ENCODE results near the gene CELF5. TPM values are rescaled to one million over a fixed set of nuclear protein-coding genes. Genes with fewer than 3 reads are reported as not detected.

CELF5 gene
- total and polyA plus RNA-seq, 10 donors: 0.05 to 0.19 (median 0.10) TPM; not detected in 7

- no peak overlapping the region for H3K27ac ChIP-seq
- intact Hi-C loops (cut with DNase I; ENCODE audit: low total_unique reads): no loop called here
- no peak for DNase-seq
- no peaks in the 10 kb centered on the region for H3K36me3 ChIP-seq
- peaks cover 0 to 32% (median 0%) of the 10 kb centered on the region in 7 donors for H3K27me3 ChIP-seq (replicated peaks in 1 of 7)
- peaks cover 0 to 6% (median 0%) of the 10 kb centered on the region in 8 donors for H3K9me3 ChIP-seq
- WGBS, 5 donors: 63 to 74% (median 65%) methylated on average over 4 of the region's 4 CpGs
- TF ChIP-seq CTCF (IDR thresholded peaks at IDR 0.05 in 8 of 11, conservative IDR thresholded peaks at IDR 0.05 in 3 of 11) (no peak), POLR2AphosphoS5 (IDR thresholded peaks at IDR 0.05) (no peak)
- H3K4me3 ChIP-seq: no peak overlapping the region
- no peaks in the 10 kb centered on the region for H3K4me1 ChIP-seq
Measured at GRCh38 chr19:3236272-3236671, 11.8 kb downstream of the CELF5 start.

- peaks cover 0 to 6% (median 0%) of the 10 kb centered on the region in 8 donors for H3K9me3 ChIP-seq
- H3K4me3 ChIP-seq: no peak overlapping the region
- intact Hi-C loops (cut with DNase I; ENCODE audit: low total_unique reads): no loop called here
- H3K36me3 ChIP-seq: no peaks in the 10 kb centered on the region
- H3K4me1 ChIP-seq: no peaks in the 10 kb centered on the region
- TF ChIP-seq POLR2AphosphoS5 (IDR thresholded peaks at IDR 0.05): no peak
- TF ChIP-seq POLR2A (IDR thresholded peaks at IDR 0.05): no peak
- no peak for TF ChIP-seq CTCF (IDR thresholded peaks at IDR 0.05 in 8 of 11, conservative IDR thresholded peaks at IDR 0.05 in 3 of 11)
- DNase-seq: no peak
- 87 to 92% (median 89%) methylated on average over 7 of the region's 7 CpGs for WGBS, 5 donors
- H3K27me3 ChIP-seq (replicated peaks in 1 of 7): peaks cover 0 to 39% (median 0%) of the 10 kb centered on the region in 7 donors
- no peak overlapping the region for H3K27ac ChIP-seq
Measured at GRCh38 chr19:3238066-3238561, 13.7 kb downstream of the CELF5 start.

GRCh38 chr19:3239367-3239766, 14.9 kb downstream of the CELF5 start:
- Histone ChIP-seq H3K9me3 (peaks cover 0 to 6% (median 0%) of the 10 kb centered on the region in 8 donors), H3K36me3 (no peaks in the 10 kb centered on the region), H3K27me3 (replicated peaks in 1 of 7) (peaks cover 0 to 44% (median 0%) of the 10 kb centered on the region in 7 donors), H3K4me3 (no peak overlapping the region), H3K27ac (no peak overlapping the region), H3K4me1 (no peaks in the 10 kb centered on the region)
- intact Hi-C loops (cut with DNase I; ENCODE audit: low total_unique reads): no loop called here
- no peak for DNase-seq
- 73 to 84% (median 77%) methylated on average over 5 of the region's 5 CpGs for WGBS, 5 donors
- no peak for TF ChIP-seq POLR2AphosphoS5 (IDR thresholded peaks at IDR 0.05)
- TF ChIP-seq POLR2A (IDR thresholded peaks at IDR 0.05): no peak
- no peak for TF ChIP-seq CTCF (IDR thresholded peaks at IDR 0.05 in 8 of 11, conservative IDR thresholded peaks at IDR 0.05 in 3 of 11)

- H3K4me1 ChIP-seq: no peaks in the 10 kb centered on the region
- intact Hi-C loops (cut with DNase I; ENCODE audit: low total_unique reads): no loop called here
- no peak overlapping the region for H3K27ac ChIP-seq
- H3K27me3 ChIP-seq (replicated peaks in 1 of 7): peaks cover 0 to 59% (median 0%) of the 10 kb centered on the region in 7 donors
- no peaks in the 10 kb centered on the region for H3K9me3 ChIP-seq
- no peak for TF ChIP-seq POLR2A (IDR thresholded peaks at IDR 0.05)
- TF ChIP-seq CTCF (IDR thresholded peaks at IDR 0.05 in 8 of 11, conservative IDR thresholded peaks at IDR 0.05 in 3 of 11): no peak
- TF ChIP-seq POLR2AphosphoS5 (IDR thresholded peaks at IDR 0.05): no peak
- 44 to 55% (median 47%) methylated on average over 23 of the region's 23 CpGs for WGBS, 5 donors
- DNase-seq: no peak
- no peak overlapping the region for H3K4me3 ChIP-seq
- H3K36me3 ChIP-seq: no peaks in the 10 kb centered on the region
Measured at GRCh38 chr19:3243819-3244700, 19.6 kb downstream of the CELF5 start.
